RWPE2 (cell line): ENCODE data around the gene STK32C.
A peak's percentile ranks its signal among the peaks of the same experiment; 100 is the strongest.

Experiments
- ATAC-seq: fragments of 200-7000 bp; cut with Tn5 transposase; 3 replicates; pipeline ENCODE4 v1.9.1; 2021; ENCODE audit warnings: low read depth
- DNase-seq: peaks from one replicate; pipeline ENCODE4 v3.0.0-alpha.2; 2020; ENCODE audit warnings: low spot score
- H3K27ac ChIP-seq: fragments of 450-650 bp; 2 replicates; pipeline ENCODE4 v1.5.1; 2017; ENCODE audit warnings: mild to moderate bottlenecking; ENCODE audit not compliant: poor library complexity, severe bottlenecking
- H3K27me3 ChIP-seq: fragments of 250-450 bp; sonication (Bioruptor Pico); 2 replicates; pipeline ENCODE4 v1.5.1; 2021; ENCODE audit warnings: mild to moderate bottlenecking, moderate library complexity; ENCODE audit not compliant: insufficient read depth, poor library complexity, severe bottlenecking
- H3K36me3 ChIP-seq: fragments of 250-450 bp; sonication (Bioruptor Pico); 2 replicates; pipeline ENCODE4 v1.5.1; 2020; ENCODE audit warnings: low read depth, mild to moderate bottlenecking, moderate library complexity
- H3K4me1 ChIP-seq: fragments of 250-450 bp; sonication (Bioruptor Pico); 2 replicates; pipeline ENCODE4 v1.5.1; 2021; ENCODE audit warnings: mild to moderate bottlenecking, moderate library complexity; ENCODE audit not compliant: insufficient read depth, poor library complexity, severe bottlenecking
- H3K4me3 ChIP-seq: fragments of 250-450 bp; sonication (Bioruptor Pico); 2 replicates; pipeline ENCODE4 v1.5.1; 2021; ENCODE audit warnings: mild to moderate bottlenecking, moderate library complexity; ENCODE audit not compliant: severe bottlenecking
- H3K9me3 ChIP-seq: fragments of 250-450 bp; sonication (Bioruptor Pico); 2 replicates; pipeline ENCODE4 v1.5.1; 2021; ENCODE audit warnings: mild to moderate bottlenecking, moderate library complexity; ENCODE audit not compliant: severe bottlenecking
- CTCF ChIP-seq: fragments of 450-650 bp; IDR thresholded peaks from one replicate; pipeline ENCODE4 v1.5.1; 2017; ENCODE audit warnings: mild to moderate bottlenecking, moderate library complexity; ENCODE audit not compliant: poor library complexity, severe bottlenecking

STK32C gene

GRCh38 chr10:132172091-132173066 lies 135.4 kb downstream of the STK32C start:
- TF ChIP-seq CTCF: no peak
- Histone ChIP-seq H3K27ac (no peak overlapping the region), H3K27me3 (peaks cover 6% of the 10 kb centered on the region), H3K36me3 (no peaks in the 10 kb centered on the region), H3K4me3 (no peak overlapping the region), H3K4me1 (no peaks in the 10 kb centered on the region), H3K9me3 (no peaks in the 10 kb centered on the region)
- peak; percentile 49; the same call in 1 of the 3 replicates for ATAC-seq
- DNase-seq: no peak

- no peaks in the 10 kb centered on the region for H3K9me3 ChIP-seq
- no peak overlapping the region for H3K4me3 ChIP-seq
- no peaks in the 10 kb centered on the region for H3K27me3 ChIP-seq
- H3K36me3 ChIP-seq: no peaks in the 10 kb centered on the region
- no peak overlapping the region for H3K27ac ChIP-seq
- no peaks in the 10 kb centered on the region for H3K4me1 ChIP-seq
- TF ChIP-seq CTCF: no peak
- DNase-seq (no peak), ATAC-seq (no peak)
Observed at GRCh38 chr10:132170561-132171361, 137.0 kb downstream of the STK32C start.

- no peak overlapping the region for H3K27ac ChIP-seq
- TF ChIP-seq CTCF: no peak
- no peaks in the 10 kb centered on the region for H3K27me3 ChIP-seq
- H3K4me1 ChIP-seq: no peaks in the 10 kb centered on the region
- H3K4me3 ChIP-seq: no peak overlapping the region
- H3K9me3 ChIP-seq: no peaks in the 10 kb centered on the region
- DNase-seq (no peak), ATAC-seq (no peak)
- H3K36me3 ChIP-seq: no peaks in the 10 kb centered on the region
Observed at GRCh38 chr10:132169766-132170560, 137.8 kb downstream of the STK32C start.

- ATAC-seq (no peak), DNase-seq (no peak)
- no peaks in the 10 kb centered on the region for H3K27me3 ChIP-seq
- no peaks in the 10 kb centered on the region for H3K9me3 ChIP-seq
- no peak overlapping the region for H3K27ac ChIP-seq
- H3K36me3 ChIP-seq: no peaks in the 10 kb centered on the region
- TF ChIP-seq CTCF: no peak
- no peak overlapping the region for H3K4me3 ChIP-seq
- H3K4me1 ChIP-seq: no peaks in the 10 kb centered on the region
Observed at GRCh38 chr10:132169031-132169765, 138.6 kb downstream of the STK32C start.
